GM18858 (cell line): ENCODE data around the gene LRRC3C.
"Not testable (repeated sequence)": the region's sequence is repeated elsewhere in the genome, so short reads cannot be mapped to it uniquely, and the experiment has no call there.

Source experiments
- ATAC-seq: cut with Tn5 transposase; IDR thresholded peaks from one replicate; pipeline ENCODE4 v1.9.1; 2021; ENCODE audit not compliant: unreplicated experiment

Gene LRRC3C

DNA sequence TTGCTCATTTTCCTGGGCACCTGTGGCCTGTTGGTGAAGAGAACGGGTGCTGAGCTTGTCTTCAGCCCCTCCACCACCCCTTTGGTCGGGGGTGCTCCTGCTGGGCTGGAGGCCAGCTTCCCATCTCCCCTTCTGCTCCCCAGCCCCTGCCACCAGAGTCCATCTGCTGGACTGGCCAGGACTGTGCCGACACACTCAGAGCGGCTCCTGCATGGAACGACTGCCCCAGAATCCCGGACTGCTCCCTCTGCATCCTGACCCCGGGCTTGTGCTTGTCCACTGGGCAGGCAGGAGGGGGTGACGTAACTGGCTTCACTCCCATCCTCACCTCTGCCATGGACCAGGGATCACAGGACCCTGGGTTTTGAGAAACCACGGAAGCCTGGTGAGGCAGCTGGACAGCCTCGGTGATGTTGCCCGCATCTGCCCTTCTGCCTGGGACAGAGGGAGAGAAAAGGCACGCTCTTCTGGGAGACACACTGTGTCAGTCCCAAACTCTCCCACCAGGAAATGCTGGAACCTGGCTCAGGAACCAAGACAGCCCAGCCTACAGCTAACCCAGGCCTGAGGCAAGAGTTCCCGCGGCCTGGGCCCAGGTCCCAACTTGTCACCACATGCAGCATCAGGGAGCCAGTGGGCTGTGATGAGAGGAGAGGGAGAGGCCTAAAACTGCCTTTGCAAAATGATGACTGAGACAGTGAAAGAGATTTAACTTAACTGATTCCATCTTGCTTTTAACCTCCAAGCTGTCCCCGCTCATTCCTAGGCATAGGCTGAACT is 19.2 kb downstream of the LRRC3C start:
- ATAC-seq, result no peak

DNA sequence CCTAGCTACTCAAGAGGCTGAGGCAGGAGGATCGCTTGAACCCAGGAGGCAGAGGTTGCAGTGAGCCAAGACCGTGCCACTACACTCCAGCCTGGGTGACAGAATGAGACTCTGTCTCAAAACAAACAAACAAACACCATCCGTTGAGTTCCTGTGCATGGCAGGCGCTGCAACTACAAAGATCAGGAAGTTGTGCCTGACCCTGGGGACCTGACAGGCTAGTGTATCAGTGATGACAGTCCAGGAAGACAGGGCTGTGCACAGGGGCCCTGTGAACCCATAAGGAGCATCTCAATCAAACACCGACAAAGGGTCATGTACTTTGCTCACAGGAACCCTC is 20.9 kb downstream of the LRRC3C start:
- not testable (repeated sequence) for ATAC-seq

DNA sequence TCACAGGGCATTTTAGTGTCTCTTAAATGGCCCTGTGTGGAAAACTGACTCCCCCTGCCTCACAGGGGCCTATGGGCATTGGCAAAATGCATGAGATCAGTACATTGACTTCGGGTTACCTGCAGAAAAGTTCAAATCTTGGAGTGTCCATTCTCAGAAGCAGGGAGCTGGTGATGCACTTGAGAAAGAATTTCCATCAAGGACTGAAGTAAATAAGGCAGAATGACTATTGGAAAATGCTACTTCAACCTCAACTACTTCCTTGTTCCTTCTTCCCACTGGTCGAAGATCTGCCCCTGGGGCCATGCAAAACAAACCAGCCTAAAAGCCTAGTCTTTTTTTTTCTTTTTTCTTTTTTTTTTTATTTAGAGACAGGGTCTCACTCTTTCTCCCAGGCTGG is 21.5 kb downstream of the LRRC3C start:
- no peak for ATAC-seq

DNA sequence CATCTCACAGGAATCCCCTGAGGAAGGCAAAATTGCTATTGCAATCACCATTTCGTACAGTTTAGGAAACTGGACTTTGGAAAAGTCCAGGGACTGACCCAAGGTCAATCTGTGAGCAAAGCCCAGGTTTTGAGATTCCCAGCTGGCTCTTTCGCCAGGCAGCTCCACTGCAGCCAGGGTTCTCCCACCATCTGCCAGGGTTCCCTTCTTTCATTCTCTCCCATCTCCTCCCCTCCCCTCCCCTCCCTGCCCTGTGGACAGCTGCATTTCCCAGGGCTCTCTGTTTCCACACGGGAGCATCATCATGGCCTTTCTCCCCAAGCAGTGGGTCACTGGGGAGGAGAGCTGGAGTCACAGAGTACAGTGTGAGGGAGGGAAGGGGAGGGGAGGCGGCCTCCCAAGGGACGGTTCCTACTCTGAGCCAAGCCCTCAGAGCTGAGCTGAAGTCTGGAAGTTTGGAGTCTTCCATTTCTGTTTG is 23.4 kb downstream of the LRRC3C start:
- no peak for ATAC-seq

DNA sequence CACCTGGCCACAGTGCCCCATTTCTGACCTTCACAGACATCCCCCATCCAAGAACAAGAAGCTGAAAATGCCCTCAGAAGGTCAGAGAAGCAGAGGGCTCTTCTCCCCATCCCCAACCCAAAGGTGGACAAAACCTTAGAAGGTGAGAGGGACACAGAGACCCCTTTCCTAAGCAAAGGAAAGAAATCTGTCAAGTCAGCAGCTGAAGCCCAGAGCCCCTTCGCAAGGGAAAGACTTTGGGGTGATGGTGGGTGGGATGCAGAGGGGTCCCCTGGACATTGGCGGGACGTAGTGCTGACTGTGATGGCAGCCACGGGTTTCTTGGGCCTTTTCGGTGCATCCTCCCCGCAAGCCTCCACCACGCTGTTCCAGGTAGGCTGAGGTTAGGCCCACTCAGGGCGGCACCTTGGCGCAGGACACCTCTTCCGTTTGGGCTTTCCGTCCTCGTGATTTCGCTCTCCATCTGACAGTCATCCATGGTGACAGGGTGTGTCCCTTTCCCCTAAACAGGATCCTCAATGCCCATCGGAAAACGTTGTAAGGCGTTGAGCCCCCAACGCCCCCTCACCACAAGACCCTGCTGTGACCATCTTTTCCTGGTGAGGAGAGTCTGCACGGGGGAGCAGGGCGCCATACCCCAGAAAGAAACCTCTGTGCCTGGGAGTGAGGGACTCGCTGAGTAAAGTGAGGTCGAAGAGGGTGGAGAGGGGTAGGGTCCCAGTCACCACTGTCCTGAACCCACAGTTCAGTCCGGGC is 24.6 kb downstream of the LRRC3C start:
- ATAC-seq, result no peak

DNA sequence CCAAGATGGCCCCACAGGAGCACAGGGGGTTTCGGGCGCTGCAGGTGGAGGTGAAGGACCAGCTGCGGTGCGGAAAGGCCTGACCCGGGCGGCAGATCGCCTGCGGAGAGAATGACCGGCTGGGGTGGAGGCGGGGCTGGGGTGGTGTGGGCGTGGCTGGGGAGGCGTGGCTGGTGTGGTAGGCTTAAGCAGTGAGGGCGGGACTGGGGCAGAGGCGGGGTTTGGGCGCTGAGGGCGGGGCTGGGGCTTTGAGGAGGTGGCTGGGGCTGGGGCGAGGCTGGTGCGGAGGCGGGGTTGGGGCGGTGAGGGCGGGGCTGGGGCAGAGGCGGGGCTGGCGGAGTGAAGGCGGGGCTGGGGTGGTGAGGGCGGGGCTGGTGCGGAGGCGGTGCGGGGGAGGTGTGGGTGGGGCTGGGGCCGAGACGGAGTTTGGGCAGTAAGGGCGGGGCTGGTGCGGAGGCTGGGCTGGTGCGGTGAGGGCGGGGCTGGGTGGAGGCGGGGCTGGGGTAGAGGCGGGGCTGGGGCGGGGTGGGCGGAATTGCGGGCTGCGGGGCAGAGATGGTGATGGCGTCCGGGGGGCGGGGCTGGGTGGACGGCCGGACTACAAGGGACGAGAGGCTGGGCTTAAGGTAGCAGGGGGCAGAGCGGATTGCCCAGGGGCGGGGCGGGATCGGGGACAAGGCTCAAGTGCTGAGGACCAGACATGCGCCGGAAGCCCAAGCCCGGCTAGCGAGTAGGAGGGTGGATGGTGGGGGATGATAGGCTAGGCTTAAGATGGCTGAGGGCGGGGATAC is 25.3 kb downstream of the LRRC3C start:
- peak; percentile 49 for ATAC-seq

DNA sequence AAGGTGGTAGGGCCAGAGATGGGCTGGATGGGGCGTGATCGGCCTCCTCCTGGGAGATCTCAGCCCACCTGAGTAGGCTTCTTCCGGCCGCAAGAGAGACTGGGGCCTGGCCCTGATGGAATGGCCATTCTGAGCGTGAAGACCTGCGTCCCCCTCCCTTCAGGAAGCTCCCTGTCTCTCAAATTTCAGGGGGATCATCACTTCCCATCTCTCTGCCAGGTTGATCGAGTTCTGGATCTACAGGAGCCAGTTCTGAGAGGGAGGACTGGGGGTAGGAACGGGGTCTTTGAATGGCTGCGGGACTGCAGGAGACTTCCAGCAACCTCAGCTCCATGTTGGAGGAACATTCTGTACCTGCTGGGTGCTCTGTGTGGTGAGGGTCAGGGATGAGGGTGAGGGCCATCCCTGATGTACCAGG is 25.9 kb downstream of the LRRC3C start:
- no peak for ATAC-seq

DNA sequence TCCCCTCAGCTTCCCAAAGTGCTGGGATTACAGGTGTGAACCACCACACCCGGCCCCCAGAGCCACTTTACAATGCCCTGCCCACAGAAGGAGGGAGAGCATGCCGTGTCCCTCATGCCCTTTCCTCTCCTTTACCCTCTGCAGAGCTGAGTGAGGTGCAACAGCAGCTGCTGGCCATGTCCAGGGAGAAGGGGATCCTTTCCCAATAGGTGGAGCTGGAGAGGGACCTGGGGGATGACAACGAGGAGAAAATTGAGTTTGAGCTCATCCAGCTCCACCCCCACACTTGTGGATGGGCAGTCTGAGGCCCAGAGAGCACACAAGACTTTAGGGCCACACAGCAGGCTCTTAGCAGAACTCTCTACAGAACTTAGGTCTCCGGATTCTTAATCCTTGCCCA is 27.3 kb downstream of the LRRC3C start:
- ATAC-seq, result no peak

DNA sequence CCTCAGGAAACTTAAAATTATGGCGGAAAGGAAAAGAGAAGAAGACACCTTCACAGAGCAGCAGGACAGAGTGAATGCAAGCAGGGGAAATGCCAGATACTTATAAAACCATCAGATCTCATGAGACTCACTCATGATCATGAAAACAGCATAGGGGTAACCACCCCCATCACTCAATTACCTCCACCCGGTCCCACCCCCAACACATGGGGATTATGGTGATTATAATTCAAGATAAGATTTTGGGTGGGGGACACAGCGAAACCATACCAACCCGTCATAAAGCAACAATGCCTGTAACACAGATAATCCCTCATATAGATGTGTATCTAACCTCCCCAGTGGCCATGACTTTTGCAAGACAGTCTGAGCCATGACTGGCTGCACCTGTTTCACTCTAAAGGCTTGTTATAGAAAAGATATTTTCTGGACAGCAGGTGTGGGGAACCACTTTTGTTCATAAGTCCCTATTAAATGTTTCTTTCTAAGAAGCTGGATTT is 28.2 kb downstream of the LRRC3C start:
- ATAC-seq, result no peak

DNA sequence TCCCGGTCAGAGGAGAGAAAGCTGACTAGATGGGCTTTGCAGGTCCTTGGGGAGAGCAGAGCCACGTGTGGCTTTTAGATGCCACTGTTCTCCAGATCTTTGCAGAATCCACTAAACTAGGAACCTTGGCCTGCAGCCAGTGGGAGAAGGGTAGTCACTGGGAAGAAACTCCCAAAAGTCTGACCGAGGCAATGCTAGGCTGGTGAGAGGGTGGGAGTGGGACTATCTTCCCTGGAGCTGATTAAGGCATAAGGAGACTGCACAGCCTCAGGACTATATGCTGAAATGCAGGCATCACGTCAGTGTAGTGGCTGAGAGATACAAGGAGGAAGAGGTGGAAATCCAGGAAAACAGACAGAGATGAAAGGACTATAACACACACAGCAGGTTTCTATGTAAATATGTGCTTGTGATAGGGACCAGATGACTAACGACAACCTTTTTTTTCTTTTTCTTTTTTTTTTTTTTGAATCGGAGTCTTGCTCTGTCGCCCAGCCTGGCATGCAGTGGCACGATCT is 33.1 kb downstream of the LRRC3C start:
- ATAC-seq, result no peak

DNA sequence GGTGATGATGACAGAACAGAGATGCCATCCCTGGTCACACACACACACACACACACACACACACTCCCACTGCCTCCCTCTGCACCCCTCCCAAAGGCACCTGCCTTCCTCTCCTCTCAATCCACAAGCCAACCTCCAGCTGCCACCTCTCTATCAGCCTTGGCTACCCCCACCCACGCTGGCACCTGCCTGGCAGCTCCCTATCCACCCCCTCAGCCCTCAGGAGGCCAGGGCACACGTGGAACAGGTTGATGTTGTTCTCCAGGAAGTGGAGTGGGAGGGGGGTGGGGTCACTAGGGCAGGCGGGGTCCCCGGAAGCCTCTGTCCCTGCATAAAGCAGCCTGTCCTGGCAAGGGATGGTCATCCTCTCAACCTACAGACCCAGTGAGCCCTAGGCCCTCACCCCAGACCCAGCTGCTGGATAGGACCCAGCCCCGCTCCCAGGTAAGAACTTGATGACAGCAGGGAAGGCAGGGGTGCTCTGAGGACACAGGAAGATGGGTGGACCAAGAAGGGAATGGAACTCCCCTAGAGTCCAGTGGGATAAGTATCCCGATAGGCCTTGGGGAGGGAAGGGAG is 35.2 kb downstream of the LRRC3C start, which contains the start of gene GSDMA:
Gene GSDMA (plus strand): TSS at position 363 of the 579 bp plus-strand sequence. CDS start 2,684 bp downstream, outside the sequence.
- no peak for ATAC-seq

DNA sequence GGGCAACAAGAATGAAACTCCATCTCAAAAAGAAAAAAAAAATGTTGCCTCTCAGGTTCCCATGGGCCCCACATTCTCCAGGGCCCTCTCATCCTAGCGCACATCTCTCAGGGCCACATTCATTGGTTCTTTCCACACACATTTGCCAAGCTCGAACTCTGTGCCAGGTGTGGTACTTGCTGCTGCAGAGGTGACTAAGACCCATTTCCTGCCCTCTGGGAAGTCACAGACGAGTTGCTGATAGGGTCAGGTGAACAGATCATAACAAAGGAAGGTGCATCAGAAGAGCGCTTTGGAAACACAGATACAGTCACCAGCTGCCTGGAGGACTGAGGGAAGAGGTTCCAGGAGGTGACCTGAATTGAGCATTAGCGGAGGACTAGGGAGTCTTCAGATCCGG is 36.3 kb downstream of the LRRC3C start:
- no peak for ATAC-seq

DNA sequence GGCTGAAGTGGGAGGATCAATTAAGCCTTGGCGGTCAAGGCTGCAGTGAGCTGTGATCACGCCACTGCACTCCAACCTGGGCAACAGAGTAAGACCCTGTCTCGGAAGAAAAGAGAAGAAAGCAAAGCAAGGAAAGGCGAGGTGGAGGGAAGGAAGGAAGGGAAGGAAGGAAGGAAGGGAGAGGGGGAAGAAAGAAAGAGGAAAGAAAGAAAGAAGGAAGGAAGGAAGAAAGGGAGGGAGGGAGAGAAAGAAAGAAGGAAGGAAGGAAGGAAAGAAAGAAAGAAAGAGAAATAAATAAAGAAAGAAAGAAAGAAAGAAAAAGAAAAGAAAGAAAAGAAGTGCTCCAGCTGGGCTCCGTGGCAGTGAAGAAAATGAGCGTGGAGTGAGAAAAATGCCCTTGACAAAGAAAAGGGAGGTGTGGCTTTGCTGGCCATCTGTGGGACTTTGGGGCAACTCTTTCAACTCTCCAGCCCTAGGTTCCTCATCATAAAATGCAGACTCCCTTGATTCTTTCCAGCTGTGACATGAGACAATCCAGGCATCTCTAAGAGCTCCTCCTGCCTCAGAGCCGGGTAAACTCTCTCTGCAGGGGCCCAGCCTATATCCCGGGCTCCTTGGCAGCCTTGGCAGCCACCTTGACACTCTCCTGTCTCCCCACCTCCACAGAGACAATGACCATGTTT is 37.6 kb downstream of the LRRC3C start:
- ATAC-seq, result no peak

DNA sequence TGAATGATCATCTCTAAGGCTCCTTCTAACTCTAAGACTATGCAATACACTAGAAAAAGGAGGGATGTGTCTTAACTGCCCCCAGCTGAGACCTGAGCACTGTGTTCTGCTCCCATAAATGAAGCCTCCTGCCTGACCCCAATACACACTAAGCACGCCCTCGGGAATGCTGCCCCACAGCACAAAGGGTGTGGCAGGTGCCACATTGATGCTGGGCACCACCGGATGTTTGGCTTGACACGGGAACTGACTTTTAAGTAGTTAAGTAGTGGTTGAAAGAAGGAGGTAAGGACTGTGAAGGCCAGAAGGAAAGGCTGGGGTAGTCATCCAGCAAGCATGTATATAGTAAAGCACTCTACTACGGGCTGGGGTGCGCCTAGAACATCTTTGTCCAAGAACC is 39.2 kb downstream of the LRRC3C start:
- ATAC-seq, result no peak

DNA sequence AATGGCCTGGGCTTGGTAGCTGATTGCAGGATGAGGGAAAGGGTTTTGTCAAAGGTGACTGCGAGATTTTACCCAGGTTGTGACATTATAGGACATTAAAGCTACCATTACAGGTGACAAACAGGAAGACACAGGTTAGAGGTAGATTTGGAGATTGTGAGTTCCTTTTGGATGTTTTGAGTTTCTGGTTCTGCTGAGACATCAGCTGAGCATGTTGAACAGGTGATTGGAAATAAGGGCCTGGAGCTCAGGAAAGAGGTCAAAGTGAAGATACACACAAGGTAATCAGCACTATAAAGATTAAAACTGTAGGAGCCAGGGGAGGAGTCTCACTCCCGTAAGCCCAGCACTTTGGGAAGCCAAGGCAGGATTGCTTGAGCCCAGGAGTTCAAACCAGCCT is 41.2 kb downstream of the LRRC3C start:
- ATAC-seq, result no peak

DNA sequence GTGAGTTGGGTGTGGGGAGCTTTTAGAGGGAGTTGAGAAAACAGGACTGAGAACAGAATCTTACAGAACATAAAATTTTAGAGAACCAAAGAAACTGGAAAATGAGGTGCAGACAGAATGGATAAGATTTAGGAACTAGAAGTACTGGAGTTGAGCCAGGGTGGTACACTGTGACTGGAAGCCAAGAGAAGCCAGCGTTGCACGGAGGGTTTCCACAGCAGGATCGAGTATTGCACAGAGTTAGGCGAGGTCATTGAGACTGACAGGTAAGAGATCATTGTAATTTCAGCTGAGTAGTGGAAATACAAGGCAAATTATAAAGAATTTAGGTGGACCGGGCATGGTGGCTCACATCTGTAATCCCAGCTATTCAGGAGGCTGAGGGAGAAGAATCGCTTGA is 41.8 kb downstream of the LRRC3C start:
- ATAC-seq, result no peak

DNA sequence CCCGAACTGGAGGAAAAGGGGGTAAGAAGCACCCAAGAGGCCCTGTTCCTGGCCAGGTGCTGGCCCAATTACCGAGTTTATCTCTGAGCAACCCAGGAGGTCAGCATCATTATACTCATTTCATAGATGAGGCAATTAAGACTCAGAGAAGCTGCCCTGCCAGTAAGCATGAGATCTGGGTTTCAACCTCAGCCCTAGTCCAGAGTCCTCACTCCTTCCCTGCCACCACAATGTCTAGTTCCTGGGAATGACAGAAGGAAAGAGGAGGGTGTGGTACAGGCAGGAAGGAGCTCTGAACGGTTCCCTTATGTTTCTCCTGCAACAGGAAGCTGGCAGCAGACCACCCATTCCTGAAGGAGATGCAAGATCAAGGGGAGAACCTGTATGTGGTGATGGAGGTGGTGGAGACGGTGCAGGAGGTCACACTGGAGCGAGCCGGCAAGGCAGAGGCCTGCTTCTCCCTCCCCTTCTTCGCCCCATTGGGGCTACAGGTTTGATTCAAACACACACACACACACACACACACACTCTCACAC is 42.7 kb downstream of the LRRC3C start:
- ATAC-seq, result no peak

DNA sequence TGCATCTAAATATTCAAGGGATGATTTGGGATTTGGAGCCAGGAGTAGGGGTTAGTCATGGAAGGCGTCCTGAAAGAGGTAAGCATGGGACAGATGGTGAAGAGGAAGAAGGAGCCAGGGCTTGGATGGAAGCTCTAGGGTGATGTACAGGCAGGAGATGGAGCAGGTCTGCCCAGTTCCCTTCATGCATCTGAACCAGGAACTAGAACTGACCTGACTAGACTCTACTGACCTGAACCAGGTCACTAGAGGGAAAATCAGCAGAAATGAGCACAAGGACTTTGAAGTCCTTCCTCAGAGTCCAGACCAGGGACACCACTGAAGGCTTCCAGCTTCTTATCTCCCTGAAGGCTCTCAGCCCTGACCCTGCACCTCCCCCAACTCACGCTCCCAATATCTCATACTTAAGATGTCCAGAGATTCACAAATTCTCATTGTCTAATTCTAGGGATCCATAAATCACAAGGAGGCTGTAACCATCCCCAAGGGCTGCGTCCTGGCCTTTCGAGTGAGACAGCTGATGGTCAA is 43.6 kb downstream of the LRRC3C start:
- no peak for ATAC-seq

DNA sequence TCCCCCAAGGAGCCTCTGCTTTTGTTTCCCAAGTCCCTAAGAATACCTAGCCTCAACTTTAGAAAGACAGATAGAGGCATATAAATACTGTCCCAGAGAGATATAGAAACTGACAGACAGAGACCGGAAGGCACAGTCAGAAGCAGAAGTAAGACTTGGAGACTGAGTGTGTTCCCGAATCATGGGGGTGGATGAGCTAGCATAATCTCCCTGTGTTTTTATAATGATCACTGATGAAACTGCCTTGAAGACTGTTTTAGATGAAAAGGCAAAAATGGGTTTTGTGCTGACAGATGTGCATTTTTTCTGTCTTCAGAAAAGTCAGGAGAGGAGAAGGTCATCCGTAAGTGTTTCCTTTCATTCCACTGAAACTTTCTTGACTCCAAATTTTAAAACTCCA is 44.7 kb downstream of the LRRC3C start:
- ATAC-seq, result no peak

DNA sequence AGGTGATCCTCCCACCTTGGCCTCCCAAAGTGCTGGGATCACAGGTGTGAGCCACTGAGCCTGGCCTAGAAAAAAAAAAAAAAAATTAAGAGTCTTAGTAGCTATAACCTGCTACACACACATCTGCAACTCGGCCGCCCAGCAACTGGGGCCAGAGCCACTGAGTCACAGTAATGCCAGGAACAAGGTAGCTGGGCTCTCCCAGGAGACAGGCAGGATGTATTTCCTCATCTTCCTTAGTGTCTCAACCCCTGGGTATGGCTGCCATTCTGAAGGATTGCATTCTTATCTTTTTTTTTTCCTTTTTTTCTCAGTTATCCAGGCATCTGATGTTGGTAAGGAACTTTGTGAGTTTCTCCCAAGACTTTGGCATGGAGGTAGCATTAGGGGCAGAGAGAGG is 46.0 kb downstream of the LRRC3C start:
- ATAC-seq, result no peak
